ENCODE data around the gene GALNT2. TPM values are rescaled to one million over a fixed set of nuclear protein-coding genes. Genes with fewer than 3 reads are reported as not detected.

GALNT2 gene
- total and polyA plus RNA-seq, 2 experiments from 2014 or later: 96.7 to 143 TPM

GRCh38 chr1:230056098-230056497 is 10.9 kb upstream of the GALNT2 start:
- no peaks in the 10 kb centered on the region for H3K4me1 ChIP-seq (ENCODE audit: insufficient read depth)
- 89% methylated on average over 1 of the region's 1 CpG for WGBS (ENCODE audit: low lambda C conversion rate, missing lambda C conversion rate)
- no peak overlapping the region for H3K27ac ChIP-seq
- H3K79me2 ChIP-seq: no peaks in the 10 kb centered on the region
- no peak overlapping the region for H3K4me3 ChIP-seq
- H4K20me1 ChIP-seq (ENCODE audit: insufficient read depth, poor library complexity, severe bottlenecking): no peaks in the 10 kb centered on the region
- H3K27me3 ChIP-seq: no peaks in the 10 kb centered on the region
- H3K9me2 ChIP-seq (replicated peaks; ENCODE audit: insufficient read depth): no peaks in the 10 kb centered on the region
- TF ChIP-seq CTCF (IDR thresholded peaks at IDR 0.05; ENCODE audit: poor library complexity) (no peak), EZH2 (IDR thresholded peaks at IDR 0.05; ENCODE audit: borderline replicate concordance) (no peak), EZH2phosphoT487 (IDR thresholded peaks at IDR 0.05; ENCODE audit: low read depth, severe bottlenecking, unreplicated experiment) (no peak)
- DNase-seq (ENCODE audit: low spot score): no peak
- H2AFZ ChIP-seq: no peak overlapping the region
- H3K9me3 ChIP-seq (ENCODE audit: low read depth): no peaks in the 10 kb centered on the region
- no peaks in the 10 kb centered on the region for H3K36me3 ChIP-seq (replicated peaks; ENCODE audit: insufficient read depth, low read depth)
- H3K4me2 ChIP-seq: no peak overlapping the region

GRCh38 chr1:230057100-230057499 is 9.9 kb upstream of the GALNT2 start:
- Histone ChIP-seq H3K27me3 (no peaks in the 10 kb centered on the region), H3K36me3 (replicated peaks; ENCODE audit: insufficient read depth, low read depth) (no peaks in the 10 kb centered on the region), H3K27ac (no peak overlapping the region), H3K9me3 (ENCODE audit: low read depth) (no peaks in the 10 kb centered on the region), H3K4me3 (no peak overlapping the region), H3K79me2 (no peaks in the 10 kb centered on the region), H3K4me1 (ENCODE audit: insufficient read depth) (no peaks in the 10 kb centered on the region), H3K9me2 (replicated peaks; ENCODE audit: insufficient read depth) (no peaks in the 10 kb centered on the region), H4K20me1 (ENCODE audit: insufficient read depth, poor library complexity, severe bottlenecking) (no peaks in the 10 kb centered on the region), H3K4me2 (no peak overlapping the region), H2AFZ (no peak overlapping the region)
- TF ChIP-seq EZH2 (IDR thresholded peaks at IDR 0.05; ENCODE audit: borderline replicate concordance) (no peak), EZH2phosphoT487 (IDR thresholded peaks at IDR 0.05; ENCODE audit: low read depth, severe bottlenecking, unreplicated experiment) (no peak), CTCF (IDR thresholded peaks at IDR 0.05; ENCODE audit: poor library complexity) (no peak)
- no peak for DNase-seq (ENCODE audit: low spot score)
- WGBS (ENCODE audit: low lambda C conversion rate, missing lambda C conversion rate): 76% methylated on average over 4 of the region's 4 CpGs

GRCh38 chr1:230057681-230058565 is 9.1 kb upstream of the GALNT2 start:
- H3K4me3 ChIP-seq: no peak overlapping the region

More at GRCh38 chr1:230057681-230058565, 9.1 kb upstream of the GALNT2 start:
- Histone ChIP-seq H3K36me3 (replicated peaks; ENCODE audit: insufficient read depth, low read depth) (no peaks in the 10 kb centered on the region), H3K4me2 (no peak overlapping the region), H3K27ac (no peak overlapping the region), H3K9me2 (replicated peaks; ENCODE audit: insufficient read depth) (no peaks in the 10 kb centered on the region), H3K9me3 (ENCODE audit: low read depth) (no peaks in the 10 kb centered on the region), H4K20me1 (ENCODE audit: insufficient read depth, poor library complexity, severe bottlenecking) (no peaks in the 10 kb centered on the region), H3K79me2 (no peaks in the 10 kb centered on the region), H3K27me3 (no peaks in the 10 kb centered on the region), H2AFZ (no peak overlapping the region), H3K4me1 (ENCODE audit: insufficient read depth) (no peaks in the 10 kb centered on the region)
- WGBS (ENCODE audit: low lambda C conversion rate, missing lambda C conversion rate): 86% methylated on average over 24 of the region's 24 CpGs
- no peak for TF ChIP-seq CTCF (IDR thresholded peaks at IDR 0.05; ENCODE audit: poor library complexity)
- no peak for TF ChIP-seq EZH2phosphoT487 (IDR thresholded peaks at IDR 0.05; ENCODE audit: low read depth, severe bottlenecking, unreplicated experiment)
- no peak for TF ChIP-seq EZH2 (IDR thresholded peaks at IDR 0.05; ENCODE audit: borderline replicate concordance)
- DNase-seq (ENCODE audit: low spot score): no peak
